ENCODE measurements around the gene TNS3. TPM values are rescaled to one million over a fixed set of nuclear protein-coding genes. Genes with fewer than 3 reads are reported as not detected.

Gene TNS3
- total and polyA plus RNA-seq, 9 of the 15 experiments (the other 6 are each of a cell fraction or from before 2014, with no cell fraction given): 0.20 TPM; not detected in 8

GRCh38 chr7:47525066-47525623, 56.8 kb downstream of the TNS3 start:
- no peak overlapping the region for H3K4me2 ChIP-seq (ENCODE audit: insufficient read depth, low read length)
- 0 out of 2 replicates have a peak, but pooled peaks cover 3% of the 10 kb centered on the region for H4K20me1 ChIP-seq (replicated peaks; ENCODE audit: control insufficient read depth, insufficient read depth, low read length)

More at GRCh38 chr7:47525066-47525623, 56.8 kb downstream of the TNS3 start:
- ATAC-seq: no peak
- no peak for FAIRE-seq
- Histone ChIP-seq H3K4me1 (replicated peaks in 1 of 2; ENCODE audit: control insufficient read depth in 2 of 2, insufficient read depth in 2 of 2, low read length in 2 of 2) (no peaks in the 10 kb centered on the region), H3K9ac (ENCODE audit: insufficient read depth in 1 of 2, low read depth in 2 of 2, low read length in 2 of 2) (no peak overlapping the region), H3K27me3 (ENCODE audit: control insufficient read depth in 2 of 2, insufficient read depth in 2 of 2, low read length in 2 of 2) (peaks cover 6 to 56% of the 10 kb centered on the region in 2 experiments; a peak in 4 of 5 replicates), H3K36me3 (ENCODE audit: control insufficient read depth, insufficient read depth, low read length) (no peaks in the 10 kb centered on the region), H3K9me1 (ENCODE audit: control insufficient read depth, insufficient read depth, low read length) (no peaks in the 10 kb centered on the region), H3K79me2 (ENCODE audit: control insufficient read depth, insufficient read depth, low read length) (no peaks in the 10 kb centered on the region), H3K4me3 (no peak overlapping the region), H2AFZ (ENCODE audit: low read depth, low read length) (no peak overlapping the region), H3K27ac (ENCODE audit: extremely low read depth, low read depth, low read length) (no peak overlapping the region), H3K9me3 (replicated peaks; ENCODE audit: control insufficient read depth, insufficient read depth, low read depth, low read length) (no peaks in the 10 kb centered on the region)
- no TSS peak for BruUV-seq (replicated peaks)
- WGBS (ENCODE audit: insufficient coverage, low coverage, missing lambda C conversion rate): 1% methylated on average over 12 of the region's 12 CpGs
- DNase-seq (ENCODE audit: extremely low read depth in 1 of 4, low spot score in 3 of 4): no peak
- ChIA-PET CTCF (ENCODE audit: low intra/inter-chr PET ratio) (no interaction called here), POLR2A (no interaction called here)
- intact Hi-C loops (cut with micrococcal nuclease) (no loop called here), in situ Hi-C loops (cut with MboI) (no loop called here)
- TF ChIP-seq ZNF766 (CRISPR knock-in tag; conservative IDR thresholded peaks at IDR 0.05) (no peak), HNRNPLL (IDR thresholded peaks at IDR 0.05; ENCODE audit: low read depth, low read length, poor library complexity, severe bottlenecking) (no peak), USF2 (CRISPR knock-in tag; IDR thresholded peaks at IDR 0.05) (no peak), ZBTB11 (CRISPR knock-in tag; IDR thresholded peaks at IDR 0.05) (no peak), NBN (IDR thresholded peaks at IDR 0.05; ENCODE audit: low read depth) (no peak), HMGXB4 (CRISPR knock-in tag; IDR thresholded peaks at IDR 0.05) (no peak), KAT8 (IDR thresholded peaks at IDR 0.05; ENCODE audit: low read depth) (no peak)
